ENCODE results near the gene SDK2. TPM values are rescaled to one million over a fixed set of nuclear protein-coding genes. Genes with fewer than 3 reads are reported as not detected.

Gene SDK2
- total and polyA plus RNA-seq, 2 donors: 0.66 to 0.87 TPM

- 94% methylated on average over 7 of the region's 7 CpGs for WGBS
- H3K9me3 ChIP-seq (ENCODE audit: control insufficient read depth in 2 of 2, insufficient read depth in 1 of 2, low read length in 1 of 2): peaks cover 0 to 3% of the 10 kb centered on the region in 2 donors
- H3K4me3 ChIP-seq (ENCODE audit: low read length in 2 of 2): no peak overlapping the region
- no peaks in the 10 kb centered on the region for H3K27me3 ChIP-seq (ENCODE audit: control insufficient read depth in 2 of 2, insufficient read depth in 1 of 2, low read length in 1 of 2)
- no peaks in the 10 kb centered on the region for H3K4me1 ChIP-seq (ENCODE audit: control insufficient read depth in 2 of 2, insufficient read depth in 2 of 2, low read length in 2 of 2)
- no peak overlapping the region for H3K27ac ChIP-seq (ENCODE audit: low read depth in 1 of 2, low read length in 1 of 2)
- H3K36me3 ChIP-seq (ENCODE audit: control insufficient read depth in 2 of 2, insufficient read depth in 2 of 2, low read length in 1 of 2): no peaks in the 10 kb centered on the region
- no peak for DNase-seq (ENCODE audit: low read depth in 6 of 9, low spot score in 9 of 9)
These were observed 204.6 kb downstream of the SDK2 start for GRCh38 chr17:73439597-73439996.

- DNase-seq (ENCODE audit: low read depth in 6 of 9, low spot score in 9 of 9): no peak
- peaks cover 0 to 3% of the 10 kb centered on the region in 2 donors for H3K9me3 ChIP-seq (ENCODE audit: control insufficient read depth in 2 of 2, insufficient read depth in 1 of 2, low read length in 1 of 2)
- WGBS: 96% methylated on average over 16 of the region's 16 CpGs
- no peaks in the 10 kb centered on the region for H3K4me1 ChIP-seq (ENCODE audit: control insufficient read depth in 2 of 2, insufficient read depth in 2 of 2, low read length in 2 of 2)
- no peaks in the 10 kb centered on the region for H3K27me3 ChIP-seq (ENCODE audit: control insufficient read depth in 2 of 2, insufficient read depth in 1 of 2, low read length in 1 of 2)
- H3K36me3 ChIP-seq (ENCODE audit: control insufficient read depth in 2 of 2, insufficient read depth in 2 of 2, low read length in 1 of 2): no peaks in the 10 kb centered on the region
- H3K4me3 ChIP-seq (ENCODE audit: low read length in 2 of 2): no peak overlapping the region
- no peak overlapping the region for H3K27ac ChIP-seq (ENCODE audit: low read depth in 1 of 2, low read length in 1 of 2)
These were observed 206.4 kb downstream of the SDK2 start for GRCh38 chr17:73437826-73438225.

GRCh38 chr17:73436954-73437353 is 207.3 kb downstream of the SDK2 start:
- no peak for DNase-seq (ENCODE audit: low read depth in 6 of 9, low spot score in 9 of 9)
- WGBS: 93% methylated on average over 10 of the region's 10 CpGs
- Histone ChIP-seq H3K4me1 (ENCODE audit: control insufficient read depth in 2 of 2, insufficient read depth in 2 of 2, low read length in 2 of 2) (no peaks in the 10 kb centered on the region), H3K27me3 (ENCODE audit: control insufficient read depth in 2 of 2, insufficient read depth in 1 of 2, low read length in 1 of 2) (no peaks in the 10 kb centered on the region), H3K36me3 (ENCODE audit: control insufficient read depth in 2 of 2, insufficient read depth in 2 of 2, low read length in 1 of 2) (no peaks in the 10 kb centered on the region), H3K27ac (ENCODE audit: low read depth in 1 of 2, low read length in 1 of 2) (no peak overlapping the region), H3K4me3 (ENCODE audit: low read length in 2 of 2) (no peak overlapping the region), H3K9me3 (ENCODE audit: control insufficient read depth in 2 of 2, insufficient read depth in 1 of 2, low read length in 1 of 2) (peaks cover 0 to 3% of the 10 kb centered on the region in 2 donors)

GRCh38 chr17:73435412-73435811 is 208.8 kb downstream of the SDK2 start:
- Histone ChIP-seq H3K36me3 (ENCODE audit: control insufficient read depth in 2 of 2, insufficient read depth in 2 of 2, low read length in 1 of 2) (no peaks in the 10 kb centered on the region), H3K27me3 (ENCODE audit: control insufficient read depth in 2 of 2, insufficient read depth in 1 of 2, low read length in 1 of 2) (no peaks in the 10 kb centered on the region), H3K9me3 (ENCODE audit: control insufficient read depth in 2 of 2, insufficient read depth in 1 of 2, low read length in 1 of 2) (peaks cover 0 to 3% of the 10 kb centered on the region in 2 donors), H3K4me3 (ENCODE audit: low read length in 2 of 2) (no peak overlapping the region), H3K27ac (ENCODE audit: low read depth in 1 of 2, low read length in 1 of 2) (no peak overlapping the region), H3K4me1 (ENCODE audit: control insufficient read depth in 2 of 2, insufficient read depth in 2 of 2, low read length in 2 of 2) (no peaks in the 10 kb centered on the region)
- no peak for DNase-seq (ENCODE audit: low read depth in 6 of 9, low spot score in 9 of 9)
- 98% methylated on average over 23 of the region's 23 CpGs for WGBS

- Histone ChIP-seq H3K36me3 (ENCODE audit: control insufficient read depth in 2 of 2, insufficient read depth in 2 of 2, low read length in 1 of 2) (no peaks in the 10 kb centered on the region), H3K27ac (ENCODE audit: low read depth in 1 of 2, low read length in 1 of 2) (no peak overlapping the region), H3K4me3 (ENCODE audit: low read length in 2 of 2) (no peak overlapping the region), H3K27me3 (ENCODE audit: control insufficient read depth in 2 of 2, insufficient read depth in 1 of 2, low read length in 1 of 2) (no peaks in the 10 kb centered on the region), H3K9me3 (ENCODE audit: control insufficient read depth in 2 of 2, insufficient read depth in 1 of 2, low read length in 1 of 2) (no peaks in the 10 kb centered on the region), H3K4me1 (ENCODE audit: control insufficient read depth in 2 of 2, insufficient read depth in 2 of 2, low read length in 2 of 2) (peaks cover 0 to 4% of the 10 kb centered on the region in 2 donors)
- 95% methylated on average over 8 of the region's 8 CpGs for WGBS
- DNase-seq (ENCODE audit: low read depth in 6 of 9, low spot score in 9 of 9): no peak
These were observed 210.1 kb downstream of the SDK2 start for GRCh38 chr17:73434154-73434553.

- 94% methylated on average over 11 of the region's 11 CpGs for WGBS
- H3K27ac ChIP-seq (ENCODE audit: low read depth in 1 of 2, low read length in 1 of 2): no peak overlapping the region
- H3K4me3 ChIP-seq (ENCODE audit: low read length in 2 of 2): no peak overlapping the region
- no peaks in the 10 kb centered on the region for H3K36me3 ChIP-seq (ENCODE audit: control insufficient read depth in 2 of 2, insufficient read depth in 2 of 2, low read length in 1 of 2)
- no peaks in the 10 kb centered on the region for H3K27me3 ChIP-seq (ENCODE audit: control insufficient read depth in 2 of 2, insufficient read depth in 1 of 2, low read length in 1 of 2)
- H3K4me1 ChIP-seq (ENCODE audit: control insufficient read depth in 2 of 2, insufficient read depth in 2 of 2, low read length in 2 of 2): peaks cover 0 to 4% of the 10 kb centered on the region in 2 donors
- DNase-seq (ENCODE audit: low read depth in 6 of 9, low spot score in 9 of 9): no peak
- no peaks in the 10 kb centered on the region for H3K9me3 ChIP-seq (ENCODE audit: control insufficient read depth in 2 of 2, insufficient read depth in 1 of 2, low read length in 1 of 2)
These were observed 210.7 kb downstream of the SDK2 start for GRCh38 chr17:73433501-73433900.

GRCh38 chr17:73432624-73433190 is 211.5 kb downstream of the SDK2 start:
- DNase-seq (ENCODE audit: low read depth in 6 of 9, low spot score in 9 of 9): no peak
- Histone ChIP-seq H3K4me1 (ENCODE audit: control insufficient read depth in 2 of 2, insufficient read depth in 2 of 2, low read length in 2 of 2) (peaks cover 0 to 4% of the 10 kb centered on the region in 2 donors), H3K36me3 (ENCODE audit: control insufficient read depth in 2 of 2, insufficient read depth in 2 of 2, low read length in 1 of 2) (no peaks in the 10 kb centered on the region), H3K27me3 (ENCODE audit: control insufficient read depth in 2 of 2, insufficient read depth in 1 of 2, low read length in 1 of 2) (no peaks in the 10 kb centered on the region), H3K4me3 (ENCODE audit: low read length in 2 of 2) (no peak overlapping the region), H3K9me3 (ENCODE audit: control insufficient read depth in 2 of 2, insufficient read depth in 1 of 2, low read length in 1 of 2) (no peaks in the 10 kb centered on the region), H3K27ac (ENCODE audit: low read depth in 1 of 2, low read length in 1 of 2) (no peak overlapping the region)
- 96% methylated on average over 9 of the region's 9 CpGs for WGBS

- peaks cover 0 to 4% of the 10 kb centered on the region in 2 donors for H3K4me1 ChIP-seq (ENCODE audit: control insufficient read depth in 2 of 2, insufficient read depth in 2 of 2, low read length in 2 of 2)
- no peak for DNase-seq (ENCODE audit: low read depth in 6 of 9, low spot score in 9 of 9)
- H3K27me3 ChIP-seq (ENCODE audit: control insufficient read depth in 2 of 2, insufficient read depth in 1 of 2, low read length in 1 of 2): no peaks in the 10 kb centered on the region
- WGBS: 95% methylated on average over 26 of the region's 26 CpGs
- no peaks in the 10 kb centered on the region for H3K9me3 ChIP-seq (ENCODE audit: control insufficient read depth in 2 of 2, insufficient read depth in 1 of 2, low read length in 1 of 2)
- no peak overlapping the region for H3K4me3 ChIP-seq (ENCODE audit: low read length in 2 of 2)
- no peak overlapping the region for H3K27ac ChIP-seq (ENCODE audit: low read depth in 1 of 2, low read length in 1 of 2)
- no peaks in the 10 kb centered on the region for H3K36me3 ChIP-seq (ENCODE audit: control insufficient read depth in 2 of 2, insufficient read depth in 2 of 2, low read length in 1 of 2)
These were observed 212.6 kb downstream of the SDK2 start for GRCh38 chr17:73431401-73432205.

- Histone ChIP-seq H3K36me3 (ENCODE audit: control insufficient read depth in 2 of 2, insufficient read depth in 2 of 2, low read length in 1 of 2) (no peaks in the 10 kb centered on the region), H3K27ac (ENCODE audit: low read depth in 1 of 2, low read length in 1 of 2) (no peak overlapping the region), H3K9me3 (ENCODE audit: control insufficient read depth in 2 of 2, insufficient read depth in 1 of 2, low read length in 1 of 2) (no peaks in the 10 kb centered on the region), H3K27me3 (ENCODE audit: control insufficient read depth in 2 of 2, insufficient read depth in 1 of 2, low read length in 1 of 2) (no peaks in the 10 kb centered on the region), H3K4me1 (ENCODE audit: control insufficient read depth in 2 of 2, insufficient read depth in 2 of 2, low read length in 2 of 2) (peaks cover 0 to 4% of the 10 kb centered on the region in 2 donors), H3K4me3 (ENCODE audit: low read length in 2 of 2) (no peak overlapping the region)
- WGBS: 67% methylated on average over 8 of the region's 8 CpGs
- peak in 2 of 9 donors; percentile 7 to 13 for DNase-seq (ENCODE audit: low read depth in 6 of 9, low spot score in 9 of 9)
These were observed 213.4 kb downstream of the SDK2 start for GRCh38 chr17:73430848-73431247.
